T-cell (primary cell): ENCODE data around the gene IRF3. TPM values are rescaled to one million over a fixed set of nuclear protein-coding genes. Genes with fewer than 3 reads are reported as not detected.

Experiments used
- ATAC-seq, 4 experiments: fragments of 200-7000 bp in 3 of 4; fragments of 150-1000 bp in 1 of 4; cut with Tn5 transposase; replicated peaks in 1 of 4; 1 replicate in 3 of 4; 2 replicates in 1 of 4; pipeline ENCODE4 v1.10.0; 2021; ENCODE audit warnings: moderate library complexity in 3 of 4, mild to moderate bottlenecking in 2 of 4, moderate number of reproducible peaks in 1 of 4
- CTCF ChIA-PET, 2 donors: fragments of 300-600 bp; sonication (Branson Sonifier 250); formaldehyde crosslinking; loops; one replicate each; lab custom pipeline; 2022; ENCODE audit warnings: antibody characterized with exemption in 2 of 2; lab: Charles Lee
- POLR2A ChIA-PET, 2 donors: fragments of 300-600 bp; sonication (Branson Sonifier 250); formaldehyde crosslinking; loops; one replicate each; lab custom pipeline; 2022; ENCODE audit warnings: antibody characterized with exemption in 2 of 2; lab: Charles Lee
- DNase-seq, 35 experiments: peaks; one replicate each; pipeline versions ENCODE4 v3.0.0 to v3.0.0-alpha.2; 2013 to 2023
- H3K27ac ChIP-seq: one replicate; pipeline ENCODE4 v1.5.1; 2013; ENCODE audit warnings: low read length
- H3K27me3 ChIP-seq, 2 experiments: replicated peaks in 1 of 2; 1 replicate in 1 of 2; 2 replicates in 1 of 2; pipeline versions ENCODE4 v1.6.1 to v1.7.0; 2013; ENCODE audit warnings: low read length in 1 of 2, mixed read lengths in 1 of 2; ENCODE audit not compliant: control insufficient read depth in 2 of 2, insufficient read depth in 2 of 2; ENCODE audit errors: extremely low read depth in 1 of 2
- H3K36me3 ChIP-seq, 2 donors: 1 replicate in 1 of 2; 2 replicates in 1 of 2; pipeline versions ENCODE4 v1.6.1 to v1.7.0; 2013; ENCODE audit warnings: low read length in 1 of 2; ENCODE audit not compliant: control insufficient read depth in 2 of 2, insufficient read depth in 1 of 2; ENCODE audit errors: extremely low read depth in 1 of 2
- H3K4me1 ChIP-seq, 2 experiments: 1 replicate in 1 of 2; 2 replicates in 1 of 2; pipeline versions ENCODE4 v1.6.1 to v1.7.0; 2013; ENCODE audit warnings: low read length in 2 of 2, mixed read lengths in 1 of 2; ENCODE audit not compliant: insufficient read depth in 2 of 2, control insufficient read depth in 1 of 2; ENCODE audit errors: extremely low read depth in 1 of 2
- H3K4me3 ChIP-seq, 2 donors: 1 replicate in 1 of 2; 2 replicates in 1 of 2; pipeline versions ENCODE4 v1.5.1 to v1.7.0; 2013; ENCODE audit warnings: mild to moderate bottlenecking in 2 of 2, low read length in 1 of 2, moderate library complexity in 1 of 2; ENCODE audit not compliant: control insufficient read depth in 1 of 2; ENCODE audit errors: extremely low read depth in 1 of 2
- H3K9me3 ChIP-seq: 2 replicates; pipeline ENCODE4 v1.7.0; 2013
- H3K27ac Mint-ChIP-seq, 2 donors: one replicate each; pipeline ENCODE4 v1.8.0; 2020 to 2021; ENCODE audit warnings: mild to moderate bottlenecking in 2 of 2, mixed read lengths in 2 of 2
- H3K27me3 Mint-ChIP-seq, 2 donors: one replicate each; pipeline ENCODE4 v1.8.0; 2021 to 2022; ENCODE audit warnings: mixed read lengths in 2 of 2
- H3K36me3 Mint-ChIP-seq: one replicate; pipeline ENCODE4 v1.8.0; 2021; ENCODE audit warnings: mixed read lengths
- H3K4me1 Mint-ChIP-seq, 3 donors: one replicate each; pipeline ENCODE4 v1.8.0; 2020 to 2022; ENCODE audit warnings: mixed read lengths in 3 of 3, mild to moderate bottlenecking in 1 of 3
- H3K4me3 Mint-ChIP-seq, 3 donors: one replicate each; pipeline ENCODE4 v1.8.0; 2020 to 2022; ENCODE audit warnings: mild to moderate bottlenecking in 3 of 3, mixed read lengths in 3 of 3, moderate library complexity in 3 of 3
- H3K9me3 Mint-ChIP-seq, 3 donors: one replicate each; pipeline ENCODE4 v1.8.0; 2020 to 2022; ENCODE audit warnings: mixed read lengths in 3 of 3
- WGBS: methylation state at CpG from one replicate; pipeline ENCODE4 v1.1.5; 2013; ENCODE audit warnings: missing lambda C conversion rate; ENCODE audit not compliant: insufficient coverage; 5-methylcytosine and 5-hydroxymethylcytosine counted together
- total RNA-seq, 35 experiments: library from RNA in 6 of 35; stranded (reverse) in 6 of 35; fragments of 120-200 nt in 1 of 35; gene quantifications; one replicate each; pipeline versions ENCODE4 v1.2.1 to v1.2.4 and lab custom pipeline; 2013 to 2026

The IRF3 gene
- total RNA-seq, 5 donors from 2014 or later (not counting 1 experiment from before 2014, with no cell fraction given) = 191 to 376 (median 350) TPM

GRCh38 chr19:49684983-49685553, 19.4 kb upstream of the IRF3 start:
- Histone ChIP-seq H3K36me3 (peaks cover 11 to 62% of the 10 kb centered on the region in 2 donors), H3K4me3 (no peak overlapping the region), H3K27ac (no peak overlapping the region), H3K27me3 (peaks cover 0 to 13% of the 10 kb centered on the region in 2 experiments), H3K9me3 (no peaks in the 10 kb centered on the region), H3K4me1 (peaks cover 4 to 31% of the 10 kb centered on the region in 2 experiments)
- Mint-ChIP-seq H3K4me1 (peaks cover 12 to 20% (median 18%) of the 10 kb centered on the region in 3 donors), H3K9me3 (no peaks in the 10 kb centered on the region), H3K27ac (no peak overlapping the region), H3K36me3 (peaks cover 35% of the 10 kb centered on the region), H3K27me3 (peaks cover 0 to 3% of the 10 kb centered on the region in 2 donors), H3K4me3 (no peak overlapping the region)
- ATAC-seq (no peak), DNase-seq (no peak)
- CTCF ChIA-PET = interaction anchor here in 1 of 2 donors (1.1 kb wide), 1 partner anchor 82 kb away, joined by 4 read pairs; the partner anchor contains the start of gene AP2A1
- WGBS = 94% methylated on average over 12 of the region's 13 CpGs
- POLR2A ChIA-PET = interaction anchor here in 1 of 2 donors (0.7 kb wide), 2 partner anchors 11 to 13 kb away, joined by 3 read pairs; no protein-coding TSS in a partner anchor

- ATAC-seq (no peak), DNase-seq (peak in 2 of 35 experiments; percentile 8 to 42)
- Mint-ChIP-seq H3K27me3 (no peaks in the 10 kb centered on the region), H3K4me3 (no peak overlapping the region), H3K4me1 (peaks cover 13 to 22% (median 18%) of the 10 kb centered on the region in 3 donors), H3K9me3 (no peaks in the 10 kb centered on the region), H3K36me3 (peaks cover 35% of the 10 kb centered on the region), H3K27ac (no peak overlapping the region)
- H3K4me1 ChIP-seq = peaks cover 4 to 31% of the 10 kb centered on the region in 2 experiments
- H3K4me3 ChIP-seq = no peak overlapping the region
- H3K27ac ChIP-seq = no peak overlapping the region
- ChIA-PET CTCF (interaction anchor here in 1 of 2 donors (0.6 to 0.8 kb wide), 2 partner anchors 44 to 116 kb away, joined by 3 read pairs; partner anchors contain the start of gene RRAS), POLR2A (no interaction called here)
- 87% methylated on average over 28 of the region's 35 CpGs for WGBS
- peaks cover 11 to 62% of the 10 kb centered on the region in 2 donors for H3K36me3 ChIP-seq
- H3K27me3 ChIP-seq = peaks cover 0 to 7% of the 10 kb centered on the region in 2 experiments
- H3K9me3 ChIP-seq = no peaks in the 10 kb centered on the region
Observed at GRCh38 chr19:49684251-49684982, 18.8 kb upstream of the IRF3 start.

GRCh38 chr19:49683814-49684250, 18.2 kb upstream of the IRF3 start:
- Mint-ChIP-seq H3K27me3 (no peaks in the 10 kb centered on the region), H3K4me1 (peaks cover 13 to 21% (median 20%) of the 10 kb centered on the region in 3 donors), H3K4me3 (no peak overlapping the region), H3K27ac (no peak overlapping the region), H3K9me3 (no peaks in the 10 kb centered on the region), H3K36me3 (peaks cover 35% of the 10 kb centered on the region)
- 83% methylated on average over 18 of the region's 18 CpGs for WGBS
- Histone ChIP-seq H3K9me3 (no peaks in the 10 kb centered on the region), H3K27ac (no peak overlapping the region), H3K4me3 (no peak overlapping the region), H3K27me3 (peaks cover 0 to under 1% of the 10 kb centered on the region in 2 experiments), H3K36me3 (peaks cover 11 to 62% of the 10 kb centered on the region in 2 donors), H3K4me1 (peaks cover 4 to 34% of the 10 kb centered on the region in 2 experiments)
- POLR2A ChIA-PET = no interaction called here
- DNase-seq (no peak), ATAC-seq (no peak)
- CTCF ChIA-PET = interaction anchor here in 1 of 2 donors (0.6 to 0.8 kb wide), 2 partner anchors 44 to 115 kb away, joined by 3 read pairs; partner anchors contain the start of gene RRAS

GRCh38 chr19:49682274-49682673, 16.6 kb upstream of the IRF3 start:
- no peaks in the 10 kb centered on the region for H3K9me3 ChIP-seq
- H3K4me3 Mint-ChIP-seq = no peak overlapping the region
- H3K4me1 ChIP-seq = peaks cover 4 to 47% of the 10 kb centered on the region in 2 experiments
- no peaks in the 10 kb centered on the region for H3K27me3 ChIP-seq
- H3K36me3 ChIP-seq = peaks cover 11 to 58% of the 10 kb centered on the region in 2 donors
- no peak overlapping the region for H3K27ac Mint-ChIP-seq
- no peak overlapping the region for H3K27ac ChIP-seq
- no peaks in the 10 kb centered on the region for H3K27me3 Mint-ChIP-seq
- POLR2A ChIA-PET = no interaction called here
- H3K4me3 ChIP-seq = no peak overlapping the region
- 73% methylated on average over 8 of the region's 8 CpGs for WGBS
- no peaks in the 10 kb centered on the region for H3K9me3 Mint-ChIP-seq
- DNase-seq (no peak), ATAC-seq (no peak)
- peaks cover 21 to 29% (median 28%) of the 10 kb centered on the region in 3 donors for H3K4me1 Mint-ChIP-seq
- H3K36me3 Mint-ChIP-seq = peaks cover 32% of the 10 kb centered on the region
- CTCF ChIA-PET = no interaction called here

GRCh38 chr19:49681830-49682229, 16.2 kb upstream of the IRF3 start:
- no peak overlapping the region for H3K27ac ChIP-seq
- H3K36me3 Mint-ChIP-seq = peaks cover 32% of the 10 kb centered on the region
- H3K4me1 Mint-ChIP-seq = peaks cover 21 to 33% (median 28%) of the 10 kb centered on the region in 3 donors
- 95% methylated on average over 12 of the region's 19 CpGs for WGBS
- ChIA-PET POLR2A (no interaction called here), CTCF (interaction anchor here in 1 of 2 donors (1.1 kb wide), 1 partner anchor 38 kb away, joined by 5 read pairs; no protein-coding TSS in a partner anchor)
- no peaks in the 10 kb centered on the region for H3K27me3 Mint-ChIP-seq
- H3K27ac Mint-ChIP-seq = no peak overlapping the region
- H3K27me3 ChIP-seq = no peaks in the 10 kb centered on the region
- no peak for DNase-seq
- no peaks in the 10 kb centered on the region for H3K9me3 ChIP-seq
- peaks cover 8 to 54% of the 10 kb centered on the region in 2 donors for H3K36me3 ChIP-seq
- no peak overlapping the region for H3K4me3 Mint-ChIP-seq
- H3K4me1 ChIP-seq = peaks cover 4 to 47% of the 10 kb centered on the region in 2 experiments
- H3K4me3 ChIP-seq = no peak overlapping the region
- ATAC-seq = no peak
- no peaks in the 10 kb centered on the region for H3K9me3 Mint-ChIP-seq
